PC-3 (cell line): ENCODE results near the gene HSPA5. TPM values are rescaled to one million over a fixed set of nuclear protein-coding genes. Genes with fewer than 3 reads are reported as not detected.
"Not testable (repeated sequence)": the region's sequence is repeated elsewhere in the genome, so short reads cannot be mapped to it uniquely, and the experiment has no call there.

Experiments
- ATAC-seq: fragments of 200-7000 bp; cut with Tn5 transposase; 2 replicates; pipeline ENCODE4 v1.9.1; 2020; ENCODE audit warnings: mild to moderate bottlenecking, moderate library complexity
- BruUV-seq: library from RNA; stranded (reverse); fragments of 400-500 nt; replicated peaks from 2 replicates; lab custom pipeline; 2021; lab: Mats Ljungman, UMichigan
- CTCF ChIA-PET: fragments of 300-600 bp; sonication (Branson Sonifier 250); formaldehyde crosslinking; loops from one replicate; lab custom pipeline; 2022; ENCODE audit warnings: antibody characterized with exemption; lab: Charles Lee
- POLR2A ChIA-PET: fragments of 300-600 bp; sonication (Branson Sonifier 250); formaldehyde crosslinking; loops from one replicate; lab custom pipeline; 2022; ENCODE audit warnings: antibody characterized with exemption; ENCODE audit not compliant: unreplicated experiment; lab: Charles Lee
- DNase-seq: peaks from one replicate; pipeline ENCODE4 v3.0.0-alpha.2; 2015
- H2AFZ ChIP-seq: fragments of 300-600 bp; sonication (generic); 2 replicates; pipeline ENCODE4 v1.6.0; 2016; ENCODE audit warnings: antibody characterized with exemption, low read length
- H3F3A ChIP-seq: fragments of 300-600 bp; sonication (generic); one replicate; pipeline ENCODE4 v1.6.0; 2017; ENCODE audit warnings: antibody characterized with exemption, low read length, control low read depth, mild to moderate bottlenecking; ENCODE audit not compliant: unreplicated experiment
- H3K27ac ChIP-seq: fragments of 300-600 bp; sonication (generic); 2 replicates; pipeline ENCODE4 v1.5.1; 2016; ENCODE audit warnings: mild to moderate bottlenecking, low read length
- H3K27me3 ChIP-seq: fragments of 300-600 bp; sonication (generic); 2 replicates; pipeline ENCODE4 v1.6.1; 2016; ENCODE audit warnings: low read length, mixed read lengths
- H3K36me3 ChIP-seq: fragments of 300-600 bp; sonication (generic); 2 replicates; pipeline ENCODE4 v1.6.1; 2016; ENCODE audit warnings: low read depth, mixed run types, low read length, mixed read lengths
- H3K4me1 ChIP-seq: fragments of 300-600 bp; sonication (generic); 2 replicates; pipeline ENCODE4 v1.5.1; 2016; ENCODE audit warnings: low read length; ENCODE audit not compliant: insufficient read depth
- H3K4me2 ChIP-seq: fragments of 300-600 bp; sonication (generic); 2 replicates; pipeline ENCODE4 v1.6.0; 2016; ENCODE audit warnings: low read length
- H3K4me3 ChIP-seq: fragments of 300-600 bp; sonication (generic); 2 replicates; pipeline ENCODE4 v1.5.1; 2016; ENCODE audit warnings: mild to moderate bottlenecking, low read length, mixed read lengths
- H3K79me2 ChIP-seq: fragments of 300-600 bp; sonication (generic); 2 replicates; pipeline ENCODE4 v1.6.1; 2017; ENCODE audit warnings: low read length, mixed read lengths
- H3K9ac ChIP-seq: fragments of 300-600 bp; sonication (generic); 2 replicates; pipeline ENCODE4 v1.6.0; 2016; ENCODE audit warnings: mild to moderate bottlenecking, low read length
- H3K9me2 ChIP-seq: fragments of 300-600 bp; sonication (generic); replicated peaks from 2 replicates; pipeline ENCODE4 v1.6.1; 2016; ENCODE audit warnings: mixed run types, low read length, mixed read lengths
- H3K9me3 ChIP-seq: fragments of 300-600 bp; sonication (generic); 2 replicates; pipeline ENCODE4 v1.6.1; 2016; ENCODE audit warnings: low read length, mixed read lengths
- H4K20me1 ChIP-seq: fragments of 300-600 bp; sonication (generic); 2 replicates; pipeline ENCODE4 v1.6.1; 2016; ENCODE audit warnings: low read length, mixed read lengths
- EZH2 ChIP-seq: fragments of 300-600 bp; sonication (generic); IDR thresholded peaks from one replicate; pipeline ENCODE4 v1.6.1; 2017; ENCODE audit warnings: antibody characterized with exemption, mild to moderate bottlenecking, low read length; ENCODE audit not compliant: unreplicated experiment
- EZH2phosphoT487 ChIP-seq: fragments of 300-600 bp; sonication (generic); IDR thresholded peaks from 2 replicates; pipeline ENCODE4 v1.6.1; 2018; ENCODE audit warnings: mild to moderate bottlenecking, antibody characterized with exemption, low read length, borderline replicate concordance
- intact Hi-C: fragments of 100-400 bp; cut with micrococcal nuclease; formaldehyde crosslinking; loops from 2 replicates; pipeline ENCODE4 v1.9.0; 2023
- total RNA-seq: library from RNA; depleted of rRNA; stranded (reverse); fragments of >200 nt; gene quantifications from 2 replicates; pipeline ENCODE4 v1.2.3, GENCODE V29; 2014
- TF ChIP-seq, protein P1 (sequence below): fragments of 300-600 bp; sonication (generic); conservative IDR thresholded peaks from 2 replicates; pipeline ENCODE4 v1.5.1; 2017; ENCODE audit warnings: antibody characterized with exemption, low read depth, mild to moderate bottlenecking, low read length

HSPA5 gene
- total RNA-seq, 1 experiment from 2014 or later, result 112 TPM

DNA sequence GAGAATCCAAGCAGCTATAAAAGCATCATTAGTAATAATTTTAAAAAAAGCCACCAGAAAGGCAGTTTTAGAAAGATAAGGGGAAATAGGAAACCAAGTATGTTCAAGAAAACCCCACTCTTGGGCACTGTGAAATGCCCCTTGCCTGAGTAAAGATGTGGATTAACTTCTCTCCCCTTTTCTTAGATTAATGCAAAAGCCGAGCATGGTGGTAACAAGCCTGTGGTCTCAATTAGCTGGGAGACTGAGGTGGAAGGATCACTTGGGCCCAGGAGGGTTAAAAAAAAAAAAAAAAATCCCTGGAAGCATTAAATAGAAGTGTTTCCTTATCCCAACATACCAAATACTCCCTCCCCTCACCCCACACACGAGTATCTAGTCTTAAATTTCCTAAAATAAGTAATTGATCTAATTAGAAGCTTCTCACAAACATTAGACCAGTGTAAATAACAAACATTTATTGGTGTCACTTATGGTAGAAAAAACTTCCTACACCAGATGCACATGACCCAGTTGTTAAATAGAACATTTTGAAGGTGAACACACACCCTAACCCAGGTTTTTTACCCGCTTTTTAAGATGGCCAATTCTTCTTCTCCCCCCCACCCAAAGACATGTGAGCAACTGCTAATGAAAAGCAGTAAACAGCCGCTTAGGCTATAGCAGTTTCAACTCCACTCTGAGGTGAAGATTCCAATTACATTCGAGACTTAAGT lies 5.2 kb downstream of the HSPA5 start:
- Histone ChIP-seq H3K4me3 (peak overlapping the region; percentile 93), H3K27ac (no peak overlapping the region), H3K9ac (no peak overlapping the region), H4K20me1 (peaks cover 63% of the 10 kb centered on the region), H3K9me3 (no peaks in the 10 kb centered on the region), H3K79me2 (peaks cover 57% of the 10 kb centered on the region), H3K4me1 (peaks cover 34% of the 10 kb centered on the region), H3K27me3 (no peaks in the 10 kb centered on the region), H3K36me3 (peaks cover 55% of the 10 kb centered on the region), H2AFZ (no peak overlapping the region), H3F3A (peaks cover 18% of the 10 kb centered on the region), H3K4me2 (peak overlapping the region; percentile 89), H3K9me2 (no peaks in the 10 kb centered on the region)
- no peak for DNase-seq
- intact Hi-C loops, result no loop called here
- ChIA-PET POLR2A (interaction anchor here (0.6 kb wide), 2 partner anchors 50 to 126 kb away, joined by 3 to 4 read pairs; no protein-coding TSS in a partner anchor), CTCF (no interaction called here)
- TF ChIP-seq, protein P1, sequence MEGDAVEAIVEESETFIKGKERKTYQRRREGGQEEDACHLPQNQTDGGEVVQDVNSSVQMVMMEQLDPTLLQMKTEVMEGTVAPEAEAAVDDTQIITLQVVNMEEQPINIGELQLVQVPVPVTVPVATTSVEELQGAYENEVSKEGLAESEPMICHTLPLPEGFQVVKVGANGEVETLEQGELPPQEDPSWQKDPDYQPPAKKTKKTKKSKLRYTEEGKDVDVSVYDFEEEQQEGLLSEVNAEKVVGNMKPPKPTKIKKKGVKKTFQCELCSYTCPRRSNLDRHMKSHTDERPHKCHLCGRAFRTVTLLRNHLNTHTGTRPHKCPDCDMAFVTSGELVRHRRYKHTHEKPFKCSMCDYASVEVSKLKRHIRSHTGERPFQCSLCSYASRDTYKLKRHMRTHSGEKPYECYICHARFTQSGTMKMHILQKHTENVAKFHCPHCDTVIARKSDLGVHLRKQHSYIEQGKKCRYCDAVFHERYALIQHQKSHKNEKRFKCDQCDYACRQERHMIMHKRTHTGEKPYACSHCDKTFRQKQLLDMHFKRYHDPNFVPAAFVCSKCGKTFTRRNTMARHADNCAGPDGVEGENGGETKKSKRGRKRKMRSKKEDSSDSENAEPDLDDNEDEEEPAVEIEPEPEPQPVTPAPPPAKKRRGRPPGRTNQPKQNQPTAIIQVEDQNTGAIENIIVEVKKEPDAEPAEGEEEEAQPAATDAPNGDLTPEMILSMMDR, result no peak
- TF ChIP-seq EZH2 (no peak), EZH2phosphoT487 (no peak)
- BruUV-seq, result no TSS peak
- ATAC-seq, result no peak

DNA sequence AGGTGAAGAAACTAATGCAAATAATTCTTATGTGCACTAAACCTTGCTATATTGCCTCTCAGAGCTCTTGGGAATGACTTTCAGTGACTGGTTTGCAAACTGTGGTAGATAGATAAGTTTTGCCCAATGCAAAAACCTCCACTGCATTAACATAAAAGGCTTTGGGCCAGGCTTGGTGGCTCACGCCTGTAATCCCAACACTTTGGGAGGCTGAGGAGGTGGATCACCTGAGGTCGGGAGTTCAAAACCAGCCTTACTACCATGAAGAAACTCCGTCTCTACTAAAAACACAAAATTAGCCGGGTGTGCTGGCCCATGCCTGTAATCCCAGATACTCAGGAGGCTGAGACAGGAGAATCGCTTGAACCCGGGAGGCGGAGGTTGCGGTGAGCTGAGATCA lies 7.0 kb downstream of the HSPA5 start:
- H3K27me3 ChIP-seq, CTCF ChIA-PET, H3K9ac ChIP-seq, H3K9me3 ChIP-seq, BruUV-seq, intact Hi-C loops, H3K4me2 ChIP-seq, H2AFZ ChIP-seq, DNase-seq, H3K9me2 ChIP-seq, H3K4me3 ChIP-seq: not testable (repeated sequence)
- Histone ChIP-seq H3K27ac (peak overlapping the region; percentile 22), H3K36me3 (peaks cover 39% of the 10 kb centered on the region), H3K79me2 (peaks cover 38% of the 10 kb centered on the region), H4K20me1 (peaks cover 44% of the 10 kb centered on the region), H3K4me1 (peaks cover 30% of the 10 kb centered on the region), H3F3A (peaks cover 16% of the 10 kb centered on the region)
- ATAC-seq, result peak; percentile 19
- POLR2A ChIA-PET, result interaction anchor here (0.5 to 1.1 kb wide), 5 partner anchors 9 to 122 kb away, joined by 3 to 10 read pairs (median 3); no protein-coding TSS in a partner anchor

DNA sequence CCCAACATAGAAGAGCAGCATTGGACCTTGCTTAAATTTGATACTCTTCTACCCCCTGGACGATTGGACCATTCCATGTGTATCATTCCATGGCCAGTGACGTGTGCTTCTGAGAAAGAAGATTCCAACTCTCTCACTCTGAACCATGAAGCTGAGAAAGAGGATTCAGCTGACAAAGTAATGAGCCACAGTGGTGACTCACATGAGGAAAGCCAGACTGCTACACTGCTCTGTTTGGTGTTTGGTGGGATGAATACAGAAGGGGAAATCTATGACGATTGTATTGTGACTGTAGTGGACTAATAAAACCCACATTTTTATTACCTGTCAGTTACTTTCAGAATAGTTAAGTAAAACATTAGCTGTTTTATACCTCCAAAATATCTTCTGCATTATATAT lies 7.5 kb downstream of the HSPA5 start:
- ChIA-PET CTCF (interaction anchor here (0.6 kb wide), 1 partner anchor 63 kb away, joined by 5 read pairs; no protein-coding TSS in a partner anchor), POLR2A (interaction anchor here (0.5 to 0.6 kb wide), 4 partner anchors 9 to 122 kb away, joined by 3 to 10 read pairs (median 4); no protein-coding TSS in a partner anchor)
- Histone ChIP-seq H3K9ac (no peak overlapping the region), H3K4me2 (no peak overlapping the region), H3K27ac (peak overlapping the region; percentile 31), H3K4me1 (peaks cover 27% of the 10 kb centered on the region), H3K4me3 (no peak overlapping the region), H3K27me3 (no peaks in the 10 kb centered on the region), H3K36me3 (peaks cover 35% of the 10 kb centered on the region), H2AFZ (no peak overlapping the region), H3K79me2 (peaks cover 34% of the 10 kb centered on the region), H3F3A (peaks cover 16% of the 10 kb centered on the region), H4K20me1 (peaks cover 40% of the 10 kb centered on the region), H3K9me2 (no peaks in the 10 kb centered on the region), H3K9me3 (no peaks in the 10 kb centered on the region)
- TF ChIP-seq, protein P1, result no peak
- TF ChIP-seq EZH2 (no peak), EZH2phosphoT487 (no peak)
- peak; percentile 87 for DNase-seq
- BruUV-seq, result no TSS peak
- peak; percentile 86 for ATAC-seq
- intact Hi-C loops, result no loop called here
